GM23338 (cell line): ENCODE data around the gene C2orf42. TPM values are rescaled to one million over a fixed set of nuclear protein-coding genes. Genes with fewer than 3 reads are reported as not detected.

Experiments used
- ATAC-seq: fragments of 200-7000 bp; cut with Tn5 transposase; 3 replicates; pipeline ENCODE4 v1.9.1; 2020
- DNase-seq: peaks from one replicate; pipeline ENCODE4 v3.0.0-alpha.2; 2015; ENCODE audit warnings: low spot score
- H2AFZ ChIP-seq: fragments of 200-600 bp; sonication (generic); 2 replicates; pipeline ENCODE4 v1.8.0; 2016; ENCODE audit warnings: antibody characterized with exemption, mild to moderate bottlenecking, moderate library complexity
- H3F3A ChIP-seq: fragments of 200-600 bp; sonication (generic); replicated peaks from 2 replicates; pipeline ENCODE4 v1.8.0; 2017; ENCODE audit warnings: antibody characterized with exemption, mixed run types, low read depth
- H3K27ac ChIP-seq: fragments of 200-600 bp; sonication (generic); 2 replicates; pipeline ENCODE4 v1.6.1; 2016; ENCODE audit warnings: low read depth
- H3K27me3 ChIP-seq: fragments of 200-600 bp; sonication (generic); 2 replicates; pipeline ENCODE4 v1.8.0; 2016; ENCODE audit warnings: mild to moderate bottlenecking, mixed run types, moderate library complexity; ENCODE audit not compliant: insufficient read depth
- H3K36me3 ChIP-seq: fragments of 200-600 bp; sonication (generic); 2 replicates; pipeline ENCODE4 v1.8.0; 2016; ENCODE audit warnings: mild to moderate bottlenecking; ENCODE audit not compliant: insufficient read depth
- H3K4me1 ChIP-seq: fragments of 200-600 bp; sonication (generic); 2 replicates; pipeline ENCODE4 v1.8.0; 2016; ENCODE audit warnings: mild to moderate bottlenecking, moderate library complexity; ENCODE audit not compliant: insufficient read depth
- H3K4me2 ChIP-seq: fragments of 200-600 bp; sonication (generic); 2 replicates; pipeline ENCODE4 v1.7.1; 2017; ENCODE audit warnings: mixed run types
- H3K4me3 ChIP-seq: fragments of 200-600 bp; sonication (generic); 2 replicates; pipeline ENCODE4 v1.6.1; 2016; ENCODE audit warnings: mixed run types
- H3K79me2 ChIP-seq: fragments of 200-600 bp; sonication (generic); replicated peaks from 2 replicates; pipeline ENCODE4 v1.8.0; 2017; ENCODE audit warnings: mild to moderate bottlenecking; ENCODE audit not compliant: insufficient read depth
- H3K9me2 ChIP-seq: fragments of 200-600 bp; sonication (generic); 2 replicates; pipeline ENCODE4 v1.8.0; 2017; ENCODE audit not compliant: insufficient read depth
- H4K20me1 ChIP-seq: fragments of 200-600 bp; sonication (generic); replicated peaks from 2 replicates; pipeline ENCODE4 v1.8.0; 2017; ENCODE audit warnings: mild to moderate bottlenecking; ENCODE audit not compliant: insufficient read depth
- H3K27ac Mint-ChIP-seq: 2 replicates; pipeline ENCODE4 v1.8.0; 2020; ENCODE audit warnings: inconsistent platforms, mild to moderate bottlenecking, moderate library complexity, mixed read lengths
- H3K27me3 Mint-ChIP-seq: 3 replicates; pipeline ENCODE4 v1.8.0; 2022; ENCODE audit warnings: low read depth, mild to moderate bottlenecking, moderate library complexity, mixed read lengths, inconsistent platforms; ENCODE audit not compliant: insufficient read depth, poor library complexity
- H3K36me3 Mint-ChIP-seq: 3 replicates; pipeline ENCODE4 v1.8.0; 2021; ENCODE audit warnings: low read depth, mild to moderate bottlenecking, inconsistent platforms, moderate library complexity, mixed read lengths
- H3K4me1 Mint-ChIP-seq: 3 replicates; pipeline ENCODE4 v1.8.0; 2020; ENCODE audit warnings: mild to moderate bottlenecking, inconsistent platforms, mixed read lengths
- H3K4me3 Mint-ChIP-seq: 3 replicates; pipeline ENCODE4 v1.8.0; 2021; ENCODE audit warnings: moderate library complexity, mild to moderate bottlenecking, inconsistent platforms, mixed read lengths
- H3K9me3 Mint-ChIP-seq: 3 replicates; pipeline ENCODE4 v1.8.0; 2020; ENCODE audit warnings: moderate library complexity, mild to moderate bottlenecking, inconsistent platforms, mixed read lengths
- CREB1 ChIP-seq: fragments of 250-450 bp; sonication (Bioruptor Pico); IDR thresholded peaks from 2 replicates; pipeline ENCODE4 v1.5.0; 2020; ENCODE audit warnings: low read depth, mild to moderate bottlenecking, moderate library complexity
- CTCF ChIP-seq, 2 experiments: fragments of 200-600 bp in 1 of 2; sonication (generic) in 1 of 2; conservative IDR thresholded peaks; 2 replicates each; pipeline versions ENCODE4 v1.5.1 to v1.6.1; 2016 to 2017; ENCODE audit warnings: antibody characterized with exemption in 2 of 2, low read depth in 2 of 2, mild to moderate bottlenecking in 2 of 2, moderate library complexity in 1 of 2
- ETS1 ChIP-seq: IDR thresholded peaks from 2 replicates; pipeline ENCODE4 v1.6.1; 2016; ENCODE audit warnings: antibody characterized with exemption
- EZH2 ChIP-seq: fragments of 200-600 bp; sonication (generic); IDR thresholded peaks from one replicate; pipeline ENCODE4 v1.8.0; 2017; ENCODE audit warnings: antibody characterized with exemption, mild to moderate bottlenecking, low read depth; ENCODE audit not compliant: unreplicated experiment
- EZH2phosphoT487 ChIP-seq: fragments of 200-600 bp; sonication (generic); IDR thresholded peaks from one replicate; pipeline ENCODE4 v1.8.1; 2018; ENCODE audit warnings: antibody characterized with exemption; ENCODE audit not compliant: unreplicated experiment
- JUNB ChIP-seq: IDR thresholded peaks from one replicate; pipeline ENCODE4 v1.6.1; 2016; ENCODE audit warnings: antibody characterized with exemption; ENCODE audit not compliant: unreplicated experiment
- NANOG ChIP-seq: IDR thresholded peaks from 2 replicates; pipeline ENCODE4 v1.6.1; 2016; ENCODE audit warnings: antibody characterized with exemption, borderline replicate concordance
- POLR2AphosphoS5 ChIP-seq: IDR thresholded peaks from 2 replicates; pipeline ENCODE4 v1.6.1; 2016; ENCODE audit warnings: antibody characterized with exemption, low read depth
- STAT1 ChIP-seq: IDR thresholded peaks from one replicate; pipeline ENCODE4 v1.6.1; 2016; ENCODE audit warnings: antibody characterized with exemption; ENCODE audit not compliant: unreplicated experiment
- ZNF114 ChIP-seq: fragments of 250-450 bp; sonication (Bioruptor Pico); IDR thresholded peaks from 2 replicates; pipeline ENCODE4 v1.5.0; 2020; ENCODE audit warnings: mild to moderate bottlenecking, moderate library complexity
- ZNF331 ChIP-seq: fragments of 250-450 bp; sonication (Bioruptor Pico); IDR thresholded peaks from 2 replicates; pipeline ENCODE4 v1.5.0; 2020; ENCODE audit warnings: low read depth, mild to moderate bottlenecking, moderate library complexity
- polyA plus RNA-seq: library from polyadenylated mRNA; unstranded; fragments of >200 nt; fragmentation: Nextera tagmentation; extraction: Ambion mirVana; gene quantifications from 2 replicates; pipeline ENCODE4 v1.2.1, GENCODE V29; 2016
- total RNA-seq: library from RNA; depleted of rRNA; stranded (reverse); fragments of >200 nt; shearing (Covaris generic); gene quantifications from 2 replicates; pipeline ENCODE4 v1.2.3, GENCODE V29; 2014
- TF ChIP-seq, protein P1 (sequence below): IDR thresholded peaks from one replicate; pipeline ENCODE4 v1.6.1; 2018; ENCODE audit warnings: antibody characterized with exemption; ENCODE audit not compliant: unreplicated experiment
- TF ChIP-seq, protein P2 (sequence below): fragments of 250-450 bp; sonication (Bioruptor Pico); IDR thresholded peaks from 2 replicates; pipeline ENCODE4 v1.5.0; 2020; ENCODE audit warnings: mild to moderate bottlenecking, moderate library complexity

Gene C2orf42
- total and polyA plus RNA-seq, 2 experiments from 2014 or later, result 4.3 to 6.9 TPM

DNA sequence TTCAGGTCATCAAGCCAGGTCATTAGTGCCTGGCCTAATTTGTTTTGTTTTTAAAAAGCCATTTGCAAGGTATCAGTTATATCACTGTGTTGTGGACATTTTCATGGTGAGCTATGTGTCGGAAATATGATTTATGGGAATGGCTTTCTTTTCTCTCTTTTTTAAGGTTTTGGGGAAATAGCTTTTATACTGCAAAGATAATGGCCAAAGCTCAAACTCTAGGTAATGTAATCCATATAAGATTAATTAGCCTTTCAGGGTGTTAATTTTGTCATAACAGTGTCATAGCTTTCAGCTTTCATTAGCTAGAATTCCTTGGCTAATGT lies 57.7 kb downstream of the C2orf42 start:
- Mint-ChIP-seq H3K27ac (no peak overlapping the region), H3K36me3 (no peaks in the 10 kb centered on the region), H3K4me1 (peaks cover 36% of the 10 kb centered on the region), H3K9me3 (no peaks in the 10 kb centered on the region), H3K4me3 (no peak overlapping the region), H3K27me3 (peaks cover 2% of the 10 kb centered on the region)
- H2AFZ ChIP-seq, result no peak overlapping the region
- H4K20me1 ChIP-seq, result no peaks in the 10 kb centered on the region
- H3K36me3 ChIP-seq, result no peaks in the 10 kb centered on the region
- H3K27me3 ChIP-seq, result no peaks in the 10 kb centered on the region
- TF ChIP-seq CREB1 (CRISPR knock-in tag) (no peak), ZNF114 (CRISPR knock-in tag) (no peak), POLR2AphosphoS5 (no peak), STAT1 (no peak), EZH2 (no peak), ZNF331 (CRISPR knock-in tag) (no peak), JUNB (no peak), ETS1 (no peak), NANOG (no peak), EZH2phosphoT487 (no peak), CTCF (conservative IDR thresholded peaks at IDR 0.05; ENCODE audit: low read depth in 2 of 2) (no peak)
- TF ChIP-seq, protein P1, sequence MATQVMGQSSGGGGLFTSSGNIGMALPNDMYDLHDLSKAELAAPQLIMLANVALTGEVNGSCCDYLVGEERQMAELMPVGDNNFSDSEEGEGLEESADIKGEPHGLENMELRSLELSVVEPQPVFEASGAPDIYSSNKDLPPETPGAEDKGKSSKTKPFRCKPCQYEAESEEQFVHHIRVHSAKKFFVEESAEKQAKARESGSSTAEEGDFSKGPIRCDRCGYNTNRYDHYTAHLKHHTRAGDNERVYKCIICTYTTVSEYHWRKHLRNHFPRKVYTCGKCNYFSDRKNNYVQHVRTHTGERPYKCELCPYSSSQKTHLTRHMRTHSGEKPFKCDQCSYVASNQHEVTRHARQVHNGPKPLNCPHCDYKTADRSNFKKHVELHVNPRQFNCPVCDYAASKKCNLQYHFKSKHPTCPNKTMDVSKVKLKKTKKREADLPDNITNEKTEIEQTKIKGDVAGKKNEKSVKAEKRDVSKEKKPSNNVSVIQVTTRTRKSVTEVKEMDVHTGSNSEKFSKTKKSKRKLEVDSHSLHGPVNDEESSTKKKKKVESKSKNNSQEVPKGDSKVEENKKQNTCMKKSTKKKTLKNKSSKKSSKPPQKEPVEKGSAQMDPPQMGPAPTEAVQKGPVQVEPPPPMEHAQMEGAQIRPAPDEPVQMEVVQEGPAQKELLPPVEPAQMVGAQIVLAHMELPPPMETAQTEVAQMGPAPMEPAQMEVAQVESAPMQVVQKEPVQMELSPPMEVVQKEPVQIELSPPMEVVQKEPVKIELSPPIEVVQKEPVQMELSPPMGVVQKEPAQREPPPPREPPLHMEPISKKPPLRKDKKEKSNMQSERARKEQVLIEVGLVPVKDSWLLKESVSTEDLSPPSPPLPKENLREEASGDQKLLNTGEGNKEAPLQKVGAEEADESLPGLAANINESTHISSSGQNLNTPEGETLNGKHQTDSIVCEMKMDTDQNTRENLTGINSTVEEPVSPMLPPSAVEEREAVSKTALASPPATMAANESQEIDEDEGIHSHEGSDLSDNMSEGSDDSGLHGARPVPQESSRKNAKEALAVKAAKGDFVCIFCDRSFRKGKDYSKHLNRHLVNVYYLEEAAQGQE, result no peak
- TF ChIP-seq, protein P2, sequence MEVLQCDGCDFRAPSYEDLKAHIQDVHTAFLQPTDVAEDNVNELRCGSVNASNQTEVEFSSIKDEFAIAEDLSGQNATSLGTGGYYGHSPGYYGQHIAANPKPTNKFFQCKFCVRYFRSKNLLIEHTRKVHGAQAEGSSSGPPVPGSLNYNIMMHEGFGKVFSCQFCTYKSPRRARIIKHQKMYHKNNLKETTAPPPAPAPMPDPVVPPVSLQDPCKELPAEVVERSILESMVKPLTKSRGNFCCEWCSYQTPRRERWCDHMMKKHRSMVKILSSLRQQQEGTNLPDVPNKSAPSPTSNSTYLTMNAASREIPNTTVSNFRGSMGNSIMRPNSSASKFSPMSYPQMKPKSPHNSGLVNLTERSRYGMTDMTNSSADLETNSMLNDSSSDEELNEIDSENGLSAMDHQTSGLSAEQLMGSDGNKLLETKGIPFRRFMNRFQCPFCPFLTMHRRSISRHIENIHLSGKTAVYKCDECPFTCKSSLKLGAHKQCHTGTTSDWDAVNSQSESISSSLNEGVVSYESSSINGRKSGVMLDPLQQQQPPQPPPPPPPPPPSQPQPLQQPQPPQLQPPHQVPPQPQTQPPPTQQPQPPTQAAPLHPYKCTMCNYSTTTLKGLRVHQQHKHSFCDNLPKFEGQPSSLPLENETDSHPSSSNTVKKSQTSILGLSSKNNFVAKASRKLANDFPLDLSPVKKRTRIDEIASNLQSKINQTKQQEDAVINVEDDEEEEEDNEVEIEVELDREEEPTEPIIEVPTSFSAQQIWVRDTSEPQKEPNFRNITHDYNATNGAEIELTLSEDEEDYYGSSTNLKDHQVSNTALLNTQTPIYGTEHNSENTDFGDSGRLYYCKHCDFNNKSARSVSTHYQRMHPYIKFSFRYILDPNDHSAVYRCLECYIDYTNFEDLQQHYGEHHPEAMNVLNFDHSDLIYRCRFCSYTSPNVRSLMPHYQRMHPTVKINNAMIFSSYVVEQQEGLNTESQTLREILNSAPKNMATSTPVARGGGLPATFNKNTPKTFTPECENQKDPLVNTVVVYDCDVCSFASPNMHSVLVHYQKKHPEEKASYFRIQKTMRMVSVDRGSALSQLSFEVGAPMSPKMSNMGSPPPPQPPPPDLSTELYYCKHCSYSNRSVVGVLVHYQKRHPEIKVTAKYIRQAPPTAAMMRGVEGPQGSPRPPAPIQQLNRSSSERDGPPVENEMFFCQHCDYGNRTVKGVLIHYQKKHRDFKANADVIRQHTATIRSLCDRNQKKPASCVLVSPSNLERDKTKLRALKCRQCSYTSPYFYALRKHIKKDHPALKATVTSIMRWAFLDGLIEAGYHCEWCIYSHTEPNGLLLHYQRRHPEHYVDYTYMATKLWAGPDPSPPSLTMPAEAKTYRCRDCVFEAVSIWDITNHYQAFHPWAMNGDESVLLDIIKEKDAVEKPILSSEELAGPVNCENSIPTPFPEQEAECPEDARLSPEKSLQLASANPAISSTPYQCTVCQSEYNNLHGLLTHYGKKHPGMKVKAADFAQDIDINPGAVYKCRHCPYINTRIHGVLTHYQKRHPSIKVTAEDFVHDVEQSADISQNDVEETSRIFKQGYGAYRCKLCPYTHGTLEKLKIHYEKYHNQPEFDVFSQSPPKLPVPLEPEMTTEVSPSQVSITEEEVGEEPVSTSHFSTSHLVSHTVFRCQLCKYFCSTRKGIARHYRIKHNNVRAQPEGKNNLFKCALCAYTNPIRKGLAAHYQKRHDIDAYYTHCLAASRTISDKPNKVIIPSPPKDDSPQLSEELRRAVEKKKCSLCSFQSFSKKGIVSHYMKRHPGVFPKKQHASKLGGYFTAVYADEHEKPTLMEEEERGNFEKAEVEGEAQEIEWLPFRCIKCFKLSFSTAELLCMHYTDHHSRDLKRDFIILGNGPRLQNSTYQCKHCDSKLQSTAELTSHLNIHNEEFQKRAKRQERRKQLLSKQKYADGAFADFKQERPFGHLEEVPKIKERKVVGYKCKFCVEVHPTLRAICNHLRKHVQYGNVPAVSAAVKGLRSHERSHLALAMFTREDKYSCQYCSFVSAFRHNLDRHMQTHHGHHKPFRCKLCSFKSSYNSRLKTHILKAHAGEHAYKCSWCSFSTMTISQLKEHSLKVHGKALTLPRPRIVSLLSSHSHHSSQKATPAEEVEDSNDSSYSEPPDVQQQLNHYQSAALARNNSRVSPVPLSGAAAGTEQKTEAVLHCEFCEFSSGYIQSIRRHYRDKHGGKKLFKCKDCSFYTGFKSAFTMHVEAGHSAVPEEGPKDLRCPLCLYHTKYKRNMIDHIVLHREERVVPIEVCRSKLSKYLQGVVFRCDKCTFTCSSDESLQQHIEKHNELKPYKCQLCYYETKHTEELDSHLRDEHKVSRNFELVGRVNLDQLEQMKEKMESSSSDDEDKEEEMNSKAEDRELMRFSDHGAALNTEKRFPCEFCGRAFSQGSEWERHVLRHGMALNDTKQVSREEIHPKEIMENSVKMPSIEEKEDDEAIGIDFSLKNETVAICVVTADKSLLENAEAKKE, result no peak
- H3K4me3 ChIP-seq, result no peak overlapping the region
- DNase-seq (no peak), ATAC-seq (no peak)
- no peak overlapping the region; the same call in 1 of the 2 replicates for H3K4me2 ChIP-seq
- no peaks in the 10 kb centered on the region for H3K9me2 ChIP-seq
- H3F3A ChIP-seq, result no peaks in the 10 kb centered on the region
- H3K4me1 ChIP-seq, result peaks cover 25% of the 10 kb centered on the region
- H3K79me2 ChIP-seq, result no peaks in the 10 kb centered on the region
- no peak overlapping the region for H3K27ac ChIP-seq
